Measurements from ENCODE around the gene CDKL4. TPM values are rescaled to one million over a fixed set of nuclear protein-coding genes. Genes with fewer than 3 reads are reported as not detected.
"Not testable (repeated sequence)": the region's sequence is repeated elsewhere in the genome, so short reads cannot be mapped to it uniquely, and the experiment has no call there.

The CDKL4 gene
- total RNA-seq, 1 experiment from 2014 or later, result 0.46 TPM

DNA sequence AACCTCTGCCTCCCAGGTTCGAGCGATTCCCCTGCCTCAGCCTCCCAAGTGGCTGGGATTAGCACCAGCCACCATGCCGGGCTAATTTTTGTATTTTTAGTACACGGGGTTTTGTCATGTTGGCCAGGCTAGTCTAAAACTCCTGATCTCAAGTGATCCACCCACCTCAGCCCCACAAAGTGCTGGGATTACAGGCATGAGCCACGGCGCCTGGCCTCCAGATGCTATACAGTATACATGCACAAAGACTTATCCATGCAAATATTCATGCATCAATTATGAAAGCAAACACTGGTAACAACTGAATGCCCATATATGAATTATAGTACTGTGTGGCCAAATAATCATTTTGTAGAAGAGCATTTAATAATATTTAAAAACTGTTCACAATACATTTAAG lies 86.9 kb downstream of the CDKL4 start (continued):
- TF ChIP-seq, protein P1, sequence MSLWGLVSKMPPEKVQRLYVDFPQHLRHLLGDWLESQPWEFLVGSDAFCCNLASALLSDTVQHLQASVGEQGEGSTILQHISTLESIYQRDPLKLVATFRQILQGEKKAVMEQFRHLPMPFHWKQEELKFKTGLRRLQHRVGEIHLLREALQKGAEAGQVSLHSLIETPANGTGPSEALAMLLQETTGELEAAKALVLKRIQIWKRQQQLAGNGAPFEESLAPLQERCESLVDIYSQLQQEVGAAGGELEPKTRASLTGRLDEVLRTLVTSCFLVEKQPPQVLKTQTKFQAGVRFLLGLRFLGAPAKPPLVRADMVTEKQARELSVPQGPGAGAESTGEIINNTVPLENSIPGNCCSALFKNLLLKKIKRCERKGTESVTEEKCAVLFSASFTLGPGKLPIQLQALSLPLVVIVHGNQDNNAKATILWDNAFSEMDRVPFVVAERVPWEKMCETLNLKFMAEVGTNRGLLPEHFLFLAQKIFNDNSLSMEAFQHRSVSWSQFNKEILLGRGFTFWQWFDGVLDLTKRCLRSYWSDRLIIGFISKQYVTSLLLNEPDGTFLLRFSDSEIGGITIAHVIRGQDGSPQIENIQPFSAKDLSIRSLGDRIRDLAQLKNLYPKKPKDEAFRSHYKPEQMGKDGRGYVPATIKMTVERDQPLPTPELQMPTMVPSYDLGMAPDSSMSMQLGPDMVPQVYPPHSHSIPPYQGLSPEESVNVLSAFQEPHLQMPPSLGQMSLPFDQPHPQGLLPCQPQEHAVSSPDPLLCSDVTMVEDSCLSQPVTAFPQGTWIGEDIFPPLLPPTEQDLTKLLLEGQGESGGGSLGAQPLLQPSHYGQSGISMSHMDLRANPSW (CRISPR knock-in tag; conservative IDR thresholded peaks at IDR 0.05; ENCODE audit: low read depth), result no peak
- TF ChIP-seq, protein P2, sequence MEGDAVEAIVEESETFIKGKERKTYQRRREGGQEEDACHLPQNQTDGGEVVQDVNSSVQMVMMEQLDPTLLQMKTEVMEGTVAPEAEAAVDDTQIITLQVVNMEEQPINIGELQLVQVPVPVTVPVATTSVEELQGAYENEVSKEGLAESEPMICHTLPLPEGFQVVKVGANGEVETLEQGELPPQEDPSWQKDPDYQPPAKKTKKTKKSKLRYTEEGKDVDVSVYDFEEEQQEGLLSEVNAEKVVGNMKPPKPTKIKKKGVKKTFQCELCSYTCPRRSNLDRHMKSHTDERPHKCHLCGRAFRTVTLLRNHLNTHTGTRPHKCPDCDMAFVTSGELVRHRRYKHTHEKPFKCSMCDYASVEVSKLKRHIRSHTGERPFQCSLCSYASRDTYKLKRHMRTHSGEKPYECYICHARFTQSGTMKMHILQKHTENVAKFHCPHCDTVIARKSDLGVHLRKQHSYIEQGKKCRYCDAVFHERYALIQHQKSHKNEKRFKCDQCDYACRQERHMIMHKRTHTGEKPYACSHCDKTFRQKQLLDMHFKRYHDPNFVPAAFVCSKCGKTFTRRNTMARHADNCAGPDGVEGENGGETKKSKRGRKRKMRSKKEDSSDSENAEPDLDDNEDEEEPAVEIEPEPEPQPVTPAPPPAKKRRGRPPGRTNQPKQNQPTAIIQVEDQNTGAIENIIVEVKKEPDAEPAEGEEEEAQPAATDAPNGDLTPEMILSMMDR (IDR thresholded peaks at IDR 0.05), result no peak
- TF ChIP-seq TEAD1 (CRISPR knock-in tag; IDR thresholded peaks at IDR 0.05) (no peak), GABPB1 (CRISPR knock-in tag; IDR thresholded peaks at IDR 0.05) (no peak), ZNF671 (CRISPR knock-in tag; IDR thresholded peaks at IDR 0.05) (no peak), HMGA2 (CRISPR knock-in tag; IDR thresholded peaks at IDR 0.05) (no peak)
- TF ChIP-seq, protein P3, sequence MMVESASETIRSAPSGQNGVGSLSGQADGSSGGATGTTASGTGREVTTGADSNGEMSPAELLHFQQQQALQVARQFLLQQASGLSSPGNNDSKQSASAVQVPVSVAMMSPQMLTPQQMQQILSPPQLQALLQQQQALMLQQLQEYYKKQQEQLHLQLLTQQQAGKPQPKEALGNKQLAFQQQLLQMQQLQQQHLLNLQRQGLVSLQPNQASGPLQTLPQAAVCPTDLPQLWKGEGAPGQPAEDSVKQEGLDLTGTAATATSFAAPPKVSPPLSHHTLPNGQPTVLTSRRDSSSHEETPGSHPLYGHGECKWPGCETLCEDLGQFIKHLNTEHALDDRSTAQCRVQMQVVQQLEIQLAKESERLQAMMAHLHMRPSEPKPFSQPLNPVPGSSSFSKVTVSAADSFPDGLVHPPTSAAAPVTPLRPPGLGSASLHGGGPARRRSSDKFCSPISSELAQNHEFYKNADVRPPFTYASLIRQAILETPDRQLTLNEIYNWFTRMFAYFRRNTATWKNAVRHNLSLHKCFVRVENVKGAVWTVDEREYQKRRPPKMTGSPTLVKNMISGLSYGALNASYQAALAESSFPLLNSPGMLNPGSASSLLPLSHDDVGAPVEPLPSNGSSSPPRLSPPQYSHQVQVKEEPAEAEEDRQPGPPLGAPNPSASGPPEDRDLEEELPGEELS (CRISPR knock-in tag; IDR thresholded peaks at IDR 0.05), result no peak

DNA sequence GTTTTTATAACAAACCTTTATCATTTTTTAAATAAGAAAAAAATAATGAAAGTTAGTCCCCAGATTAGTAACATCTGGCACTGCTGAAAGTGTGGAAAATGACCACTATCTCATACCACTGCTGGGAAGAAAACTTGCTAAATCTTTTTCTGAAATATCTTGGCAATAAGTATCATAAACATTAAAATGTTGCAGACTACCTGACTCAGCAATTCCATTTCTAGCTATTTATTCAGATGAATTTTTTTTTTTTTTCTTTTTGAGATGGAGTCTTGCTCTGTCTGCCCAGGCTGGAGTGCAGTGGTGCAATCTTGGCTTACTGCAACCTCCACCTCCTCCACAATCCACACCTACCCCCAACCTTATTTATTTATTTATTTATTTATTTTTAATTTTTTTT lies 87.7 kb downstream of the CDKL4 start:
- ATAC-seq (no peak), DNase-seq (ENCODE audit: low spot score) (no peak)
- peaks cover 4% of the 10 kb centered on the region for H3K4me1 Mint-ChIP-seq
- no peak overlapping the region for H3K27ac Mint-ChIP-seq
- H3K4me3 Mint-ChIP-seq, result no peak overlapping the region
- POLR2A ChIA-PET, result no interaction called here
- TF ChIP-seq PRRX2 (CRISPR knock-in tag; IDR thresholded peaks at IDR 0.05) (no peak), ZNF425 (CRISPR knock-in tag; conservative IDR thresholded peaks at IDR 0.05) (no peak), ESRRA (CRISPR knock-in tag; IDR thresholded peaks at IDR 0.05; ENCODE audit: borderline replicate concordance) (no peak), TCF7 (CRISPR knock-in tag; IDR thresholded peaks at IDR 0.05; ENCODE audit: low read depth) (no peak)
- TF ChIP-seq, protein P4, sequence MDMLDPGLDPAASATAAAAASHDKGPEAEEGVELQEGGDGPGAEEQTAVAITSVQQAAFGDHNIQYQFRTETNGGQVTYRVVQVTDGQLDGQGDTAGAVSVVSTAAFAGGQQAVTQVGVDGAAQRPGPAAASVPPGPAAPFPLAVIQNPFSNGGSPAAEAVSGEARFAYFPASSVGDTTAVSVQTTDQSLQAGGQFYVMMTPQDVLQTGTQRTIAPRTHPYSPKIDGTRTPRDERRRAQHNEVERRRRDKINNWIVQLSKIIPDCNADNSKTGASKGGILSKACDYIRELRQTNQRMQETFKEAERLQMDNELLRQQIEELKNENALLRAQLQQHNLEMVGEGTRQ (CRISPR knock-in tag; IDR thresholded peaks at IDR 0.05), result no peak
- TF ChIP-seq, protein P5, sequence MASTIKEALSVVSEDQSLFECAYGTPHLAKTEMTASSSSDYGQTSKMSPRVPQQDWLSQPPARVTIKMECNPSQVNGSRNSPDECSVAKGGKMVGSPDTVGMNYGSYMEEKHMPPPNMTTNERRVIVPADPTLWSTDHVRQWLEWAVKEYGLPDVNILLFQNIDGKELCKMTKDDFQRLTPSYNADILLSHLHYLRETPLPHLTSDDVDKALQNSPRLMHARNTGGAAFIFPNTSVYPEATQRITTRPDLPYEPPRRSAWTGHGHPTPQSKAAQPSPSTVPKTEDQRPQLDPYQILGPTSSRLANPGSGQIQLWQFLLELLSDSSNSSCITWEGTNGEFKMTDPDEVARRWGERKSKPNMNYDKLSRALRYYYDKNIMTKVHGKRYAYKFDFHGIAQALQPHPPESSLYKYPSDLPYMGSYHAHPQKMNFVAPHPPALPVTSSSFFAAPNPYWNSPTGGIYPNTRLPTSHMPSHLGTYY (CRISPR knock-in tag; IDR thresholded peaks at IDR 0.05), result no peak
- TF ChIP-seq, protein P3 (CRISPR knock-in tag; IDR thresholded peaks at IDR 0.05), result no peak
- CTCF ChIA-PET, result interaction anchor here (0.7 to 1.5 kb wide), 4 partner anchors 46 to 224 kb away, joined by 3 to 5 read pairs (median 4); no protein-coding TSS in a partner anchor
- no peaks in the 10 kb centered on the region for H3K27me3 Mint-ChIP-seq (ENCODE audit: low read depth)
- no peaks in the 10 kb centered on the region for H3K9me3 Mint-ChIP-seq
- H3K36me3 Mint-ChIP-seq, result no peaks in the 10 kb centered on the region

DNA sequence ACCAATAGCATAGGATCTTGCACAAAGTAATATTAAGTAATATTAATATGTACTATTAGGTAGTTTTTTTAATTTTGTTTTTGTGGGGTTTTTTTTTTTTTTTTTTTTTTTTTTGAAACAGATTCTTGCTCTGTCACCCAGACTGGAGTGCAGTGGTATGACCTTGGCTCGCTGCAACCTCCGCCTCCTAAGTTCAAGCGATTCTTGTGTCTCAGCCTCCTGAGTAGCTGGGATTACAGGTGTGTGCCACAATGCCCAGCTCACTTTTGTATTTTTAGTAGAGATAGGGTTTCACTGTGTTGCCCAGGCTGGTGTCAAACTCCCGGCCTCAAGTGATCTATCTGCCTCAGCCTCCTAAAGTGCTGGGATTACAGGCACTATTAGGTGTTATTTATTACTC lies 88.2 kb downstream of the CDKL4 start:
- POLR2A ChIA-PET, H3K36me3 Mint-ChIP-seq: not testable (repeated sequence)
- CTCF ChIA-PET, result interaction anchor here (0.7 to 1.5 kb wide), 5 partner anchors 47 to 617 kb away, joined by 3 to 5 read pairs (median 4); no protein-coding TSS in a partner anchor

More for the DNA sequence above, 88.2 kb downstream of the CDKL4 start:
- not testable (repeated sequence) for DNase-seq (ENCODE audit: low spot score); H3K27me3 Mint-ChIP-seq (ENCODE audit: low read depth); H3K4me3 Mint-ChIP-seq; H3K4me1 Mint-ChIP-seq; H3K27ac Mint-ChIP-seq; ATAC-seq; H3K9me3 Mint-ChIP-seq

Measured in WTC11 (cell line).